AG09309 (cell line): Measurements from ENCODE around the gene CTAGE1.

Experiments
- DNase-seq: peaks from one replicate; pipeline ENCODE4 v3.0.0-alpha.2; 2010; ENCODE audit warnings: low read depth
- H3K4me3 ChIP-seq: 2 replicates; pipeline ENCODE4 v1.5.1; 2011; ENCODE audit warnings: mild to moderate bottlenecking, low read depth, low read length, moderate library complexity; ENCODE audit not compliant: control insufficient read depth
- TF ChIP-seq, protein P1 (sequence below): IDR thresholded peaks from 2 replicates; pipeline ENCODE4 v1.5.1; 2011; ENCODE audit warnings: mild to moderate bottlenecking, low read depth, low read length, inconsistent platforms; ENCODE audit not compliant: insufficient read depth, control insufficient read depth; ENCODE audit errors: missing control alignments

Gene CTAGE1

DNA sequence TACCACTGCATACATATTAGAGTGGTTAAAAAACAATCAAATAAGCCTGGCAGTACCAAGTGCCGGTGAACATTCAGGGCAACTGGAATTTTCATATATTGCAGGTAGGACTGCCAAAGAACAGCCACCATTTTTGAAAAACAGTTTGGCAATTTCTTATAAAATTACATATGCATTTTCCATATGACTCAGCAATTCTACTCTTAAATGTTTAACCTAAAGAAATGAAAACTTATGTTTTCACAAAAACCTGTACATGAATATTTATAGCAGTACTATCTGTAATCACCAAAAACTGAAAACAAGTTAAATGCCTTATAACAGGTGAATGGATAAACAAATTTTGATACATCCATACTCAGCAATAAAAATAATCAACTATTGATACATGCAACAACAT is 39.9 kb downstream of the CTAGE1 start:
- H3K4me3 ChIP-seq, result no peak overlapping the region
- TF ChIP-seq, protein P1, sequence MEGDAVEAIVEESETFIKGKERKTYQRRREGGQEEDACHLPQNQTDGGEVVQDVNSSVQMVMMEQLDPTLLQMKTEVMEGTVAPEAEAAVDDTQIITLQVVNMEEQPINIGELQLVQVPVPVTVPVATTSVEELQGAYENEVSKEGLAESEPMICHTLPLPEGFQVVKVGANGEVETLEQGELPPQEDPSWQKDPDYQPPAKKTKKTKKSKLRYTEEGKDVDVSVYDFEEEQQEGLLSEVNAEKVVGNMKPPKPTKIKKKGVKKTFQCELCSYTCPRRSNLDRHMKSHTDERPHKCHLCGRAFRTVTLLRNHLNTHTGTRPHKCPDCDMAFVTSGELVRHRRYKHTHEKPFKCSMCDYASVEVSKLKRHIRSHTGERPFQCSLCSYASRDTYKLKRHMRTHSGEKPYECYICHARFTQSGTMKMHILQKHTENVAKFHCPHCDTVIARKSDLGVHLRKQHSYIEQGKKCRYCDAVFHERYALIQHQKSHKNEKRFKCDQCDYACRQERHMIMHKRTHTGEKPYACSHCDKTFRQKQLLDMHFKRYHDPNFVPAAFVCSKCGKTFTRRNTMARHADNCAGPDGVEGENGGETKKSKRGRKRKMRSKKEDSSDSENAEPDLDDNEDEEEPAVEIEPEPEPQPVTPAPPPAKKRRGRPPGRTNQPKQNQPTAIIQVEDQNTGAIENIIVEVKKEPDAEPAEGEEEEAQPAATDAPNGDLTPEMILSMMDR, result no peak
- no peak for DNase-seq

DNA sequence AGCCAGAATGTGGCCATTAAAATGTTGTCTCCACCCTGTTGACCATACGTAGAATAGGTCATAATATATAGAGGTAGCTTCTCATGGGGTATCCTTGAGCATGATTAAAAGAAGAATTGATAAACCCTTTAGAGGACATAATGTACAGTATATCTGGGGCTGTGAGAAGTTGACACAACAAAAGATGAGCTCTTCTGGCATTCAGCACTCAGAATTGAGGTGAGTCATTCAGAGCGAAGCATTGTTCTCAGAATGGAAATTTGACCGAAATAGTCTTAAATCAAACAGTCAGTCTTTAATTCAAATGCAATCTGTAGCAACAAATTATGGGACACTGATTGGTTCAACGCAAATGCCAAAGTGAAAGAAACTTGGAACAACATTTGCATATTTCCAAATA is 47.3 kb downstream of the CTAGE1 start:
- H3K4me3 ChIP-seq, result no peak overlapping the region
- TF ChIP-seq, protein P1, result no peak
- DNase-seq, result no peak

DNA sequence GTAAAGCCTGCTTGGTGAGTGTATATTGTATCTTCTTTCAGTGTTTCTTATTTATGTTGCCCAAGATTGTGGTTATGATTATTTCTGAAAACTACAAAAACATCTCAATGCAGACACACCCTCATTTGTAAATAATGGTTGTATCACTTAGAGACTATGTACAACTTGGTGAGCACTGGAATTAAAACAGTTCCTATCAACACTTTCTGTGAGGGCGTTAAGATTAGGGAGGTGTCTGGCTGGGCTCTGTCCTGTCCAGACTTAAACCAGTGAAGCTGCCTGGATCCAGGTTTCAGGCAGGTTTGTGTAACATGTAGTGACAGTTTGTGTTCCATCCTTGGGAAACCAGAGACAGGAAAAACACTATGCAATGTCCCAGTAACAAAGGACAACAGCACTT is 49.7 kb downstream of the CTAGE1 start:
- TF ChIP-seq, protein P1, result no peak
- no peak overlapping the region for H3K4me3 ChIP-seq
- no peak for DNase-seq

DNA sequence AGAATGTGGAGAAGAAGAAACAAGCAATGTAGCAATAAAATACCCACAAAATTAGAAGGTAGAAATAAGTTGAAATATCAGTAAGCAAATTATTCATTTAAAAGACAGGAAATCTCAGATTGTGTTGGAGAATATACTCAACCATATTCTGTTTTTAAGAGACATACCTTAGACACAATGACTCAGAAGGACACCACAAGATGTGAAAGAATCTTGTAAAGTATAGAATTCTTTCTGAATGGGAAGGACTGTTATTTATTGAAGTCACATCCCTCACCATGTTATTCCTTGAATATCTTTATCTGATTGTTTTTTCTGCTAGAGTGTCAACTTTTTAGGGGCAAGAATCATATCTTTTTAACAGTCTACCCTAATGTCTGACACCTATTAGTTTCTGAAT is 50.4 kb downstream of the CTAGE1 start:
- no peak overlapping the region for H3K4me3 ChIP-seq
- TF ChIP-seq, protein P1, result no peak
- DNase-seq, result no peak

DNA sequence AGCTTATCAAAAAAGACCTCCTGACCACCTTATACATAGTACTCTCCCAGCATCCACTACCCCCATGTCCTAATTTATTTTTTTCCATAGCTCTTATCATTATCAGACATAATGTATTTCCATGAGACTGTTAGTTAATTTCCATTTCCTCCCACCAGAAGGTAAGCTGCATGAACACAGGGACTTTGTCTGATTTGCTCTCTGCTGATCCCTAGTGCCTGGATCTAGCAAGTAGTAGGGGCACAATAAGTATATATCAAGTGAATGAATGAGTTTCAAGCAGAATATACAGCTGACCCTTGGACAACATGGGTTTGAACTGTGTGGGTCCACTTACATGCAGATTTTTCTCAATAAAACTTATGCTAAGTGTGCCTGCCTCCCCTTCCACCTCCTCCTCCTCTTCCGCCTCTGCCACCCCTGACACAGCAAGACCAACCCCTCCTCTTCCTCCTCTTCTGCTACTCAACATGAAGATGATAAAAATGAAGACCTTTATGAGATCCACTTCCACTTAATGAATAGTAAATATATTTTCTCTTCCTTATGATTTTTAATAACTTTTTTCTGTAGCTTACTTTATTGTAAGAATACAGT is 53.8 kb downstream of the CTAGE1 start:
- TF ChIP-seq, protein P1, result peak; percentile 41
- no peak for DNase-seq
- H3K4me3 ChIP-seq, result no peak overlapping the region
